WTC11 (cell line): ENCODE measurements around the gene TAF6. TPM values are rescaled to one million over a fixed set of nuclear protein-coding genes. Genes with fewer than 3 reads are reported as not detected.

ENCODE experiments used
- CREB1 ChIP-seq: sonication (generic); formaldehyde crosslinking; IDR thresholded peaks from 2 replicates; pipeline ENCODE4 v1.8.0; 2023; ENCODE audit warnings: mild to moderate bottlenecking, missing genetic modification reagents
- GRHL2 ChIP-seq: fragments of 250-450 bp; sonication (Bioruptor Pico); IDR thresholded peaks from 2 replicates; pipeline ENCODE4 v1.8.0; 2022; ENCODE audit warnings: mild to moderate bottlenecking, moderate library complexity; ENCODE audit not compliant: insufficient replicate concordance, severe bottlenecking
- HMGA2 ChIP-seq: fragments of 250-450 bp; sonication (Bioruptor Pico); IDR thresholded peaks from 2 replicates; pipeline ENCODE4 v1.4.0; 2021; ENCODE audit warnings: mild to moderate bottlenecking, moderate library complexity
- JUN ChIP-seq: sonication (generic); formaldehyde crosslinking; IDR thresholded peaks from 2 replicates; pipeline ENCODE4 v1.8.0; 2023; ENCODE audit warnings: mild to moderate bottlenecking, missing genetic modification reagents
- MYBL2 ChIP-seq: sonication (generic); formaldehyde crosslinking; IDR thresholded peaks from 2 replicates; pipeline ENCODE4 v1.8.1; 2023; ENCODE audit warnings: mild to moderate bottlenecking, moderate library complexity, missing genetic modification reagents
- NFATC4 ChIP-seq: fragments of 250-450 bp; sonication (Bioruptor Pico); IDR thresholded peaks from 2 replicates; pipeline ENCODE4 v1.9.0; 2021; ENCODE audit warnings: mild to moderate bottlenecking
- NR1H2 ChIP-seq: sonication (generic); formaldehyde crosslinking; IDR thresholded peaks from 2 replicates; pipeline ENCODE4 v1.9.0; 2021; ENCODE audit warnings: mild to moderate bottlenecking, moderate library complexity, missing genetic modification reagents
- NR3C1 ChIP-seq: sonication (generic); formaldehyde crosslinking; conservative IDR thresholded peaks from 2 replicates; pipeline ENCODE4 v1.8.1; 2023; ENCODE audit warnings: low read depth, mild to moderate bottlenecking, missing genetic modification reagents
- SP1 ChIP-seq: sonication (generic); formaldehyde crosslinking; conservative IDR thresholded peaks from 2 replicates; pipeline ENCODE4 v1.8.1; 2022; ENCODE audit warnings: missing genetic modification reagents
- ZNF138 ChIP-seq: sonication (generic); formaldehyde crosslinking; conservative IDR thresholded peaks from 2 replicates; pipeline ENCODE4 v1.8.1; 2022; ENCODE audit warnings: mild to moderate bottlenecking, moderate library complexity, missing genetic modification reagents
- ZNF219 ChIP-seq: sonication (generic); formaldehyde crosslinking; IDR thresholded peaks from 2 replicates; pipeline ENCODE4 v1.8.0; 2023; ENCODE audit warnings: missing genetic modification reagents, mild to moderate bottlenecking, borderline replicate concordance
- ZNF396 ChIP-seq: fragments of 250-450 bp; sonication (Bioruptor Pico); IDR thresholded peaks from 2 replicates; pipeline ENCODE4 v1.8.0; 2021; ENCODE audit warnings: mild to moderate bottlenecking, moderate library complexity, borderline replicate concordance
- total RNA-seq: library from RNA; stranded (reverse); gene quantifications from 3 replicates; pipeline ENCODE4 v1.2.3, GENCODE V29; 2021
- TF ChIP-seq, protein P1 (sequence below): fragments of 200-600 bp; IDR thresholded peaks from 2 replicates; pipeline ENCODE4 v1.8.0; 2022; ENCODE audit warnings: antibody characterized with exemption
- TF ChIP-seq, protein P2 (sequence below): sonication (generic); formaldehyde crosslinking; IDR thresholded peaks from 2 replicates; pipeline ENCODE4 v1.8.1; 2023; ENCODE audit warnings: mild to moderate bottlenecking, missing genetic modification reagents
- TF ChIP-seq, protein P3 (sequence below): sonication (generic); formaldehyde crosslinking; IDR thresholded peaks from 2 replicates; pipeline ENCODE4 v1.8.0; 2022; ENCODE audit warnings: missing genetic modification reagents
- TF ChIP-seq, protein P4 (sequence below): sonication (generic); formaldehyde crosslinking; IDR thresholded peaks from 2 replicates; pipeline ENCODE4 v1.8.1; 2022; ENCODE audit warnings: low read depth, mild to moderate bottlenecking, moderate library complexity, missing genetic modification reagents, borderline replicate concordance
- TF ChIP-seq, protein P5 (sequence below): sonication (generic); formaldehyde crosslinking; IDR thresholded peaks from 2 replicates; pipeline ENCODE4 v1.8.0; 2022; ENCODE audit warnings: mild to moderate bottlenecking, missing genetic modification reagents
- TF ChIP-seq, protein P6 (sequence below): sonication (generic); formaldehyde crosslinking; IDR thresholded peaks from 2 replicates; pipeline ENCODE4 v1.8.1; 2023; ENCODE audit warnings: mild to moderate bottlenecking, missing genetic modification reagents, moderate library complexity
- TF ChIP-seq, protein P7 (sequence below): fragments of 250-450 bp; sonication (Bioruptor Pico); IDR thresholded peaks from 2 replicates; pipeline ENCODE4 v2.1.2; 2022; ENCODE audit warnings: mild to moderate bottlenecking, moderate library complexity
- TF ChIP-seq, protein P8 (sequence below): fragments of 250-450 bp; sonication (Bioruptor Pico); IDR thresholded peaks from 2 replicates; pipeline ENCODE4 v1.9.0; 2021; ENCODE audit warnings: mild to moderate bottlenecking
- TF ChIP-seq, protein P9 (sequence below): sonication (generic); formaldehyde crosslinking; IDR thresholded peaks from 2 replicates; pipeline ENCODE4 v1.8.0; 2022; ENCODE audit warnings: mild to moderate bottlenecking, missing genetic modification reagents
- TF ChIP-seq, protein P10 (sequence below): fragments of 250-450 bp; sonication (Bioruptor Pico); IDR thresholded peaks from 2 replicates; pipeline ENCODE4 v1.8.0; 2021; ENCODE audit warnings: mild to moderate bottlenecking

The TAF6 gene
- total RNA-seq, 1 experiment from 2014 or later = 121 TPM

DNA sequence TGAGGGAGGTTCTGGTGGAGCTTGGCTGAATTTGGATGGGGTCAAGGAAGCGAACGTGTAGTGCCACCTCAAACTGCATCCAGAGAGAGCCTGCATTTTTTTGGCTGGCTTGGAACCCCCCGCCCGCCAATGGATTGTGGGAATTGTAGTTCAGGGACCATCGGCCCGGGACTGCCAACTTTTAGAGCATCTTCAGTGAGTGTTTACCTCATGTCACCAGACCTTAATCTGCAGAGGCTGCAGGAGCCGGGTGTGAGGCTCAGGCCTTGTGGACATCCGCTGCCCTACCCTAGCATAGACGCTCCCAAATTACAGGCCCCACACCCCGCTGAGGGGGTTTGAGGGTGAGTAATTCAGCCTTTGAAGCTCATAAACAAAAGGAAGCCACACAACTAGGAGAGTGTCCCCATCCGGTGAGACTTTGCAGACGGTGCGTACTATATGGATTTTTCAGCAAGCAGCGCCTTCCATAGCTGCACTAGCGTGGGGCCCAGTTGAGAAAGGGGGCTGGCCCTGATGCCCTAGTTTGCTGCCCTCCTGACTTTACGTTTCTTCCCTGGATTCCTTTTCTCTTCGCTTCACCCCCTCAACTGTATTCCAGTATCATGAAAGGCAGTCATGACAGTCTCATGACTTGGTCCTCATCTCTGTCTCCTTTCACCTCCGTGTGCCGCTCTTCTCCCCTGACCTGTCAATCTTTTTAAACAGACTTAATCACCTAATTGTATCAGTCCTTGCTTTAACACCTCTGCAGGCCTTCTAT, 993 bp upstream of the TAF6 start (continued):
- TF ChIP-seq, protein P1, sequence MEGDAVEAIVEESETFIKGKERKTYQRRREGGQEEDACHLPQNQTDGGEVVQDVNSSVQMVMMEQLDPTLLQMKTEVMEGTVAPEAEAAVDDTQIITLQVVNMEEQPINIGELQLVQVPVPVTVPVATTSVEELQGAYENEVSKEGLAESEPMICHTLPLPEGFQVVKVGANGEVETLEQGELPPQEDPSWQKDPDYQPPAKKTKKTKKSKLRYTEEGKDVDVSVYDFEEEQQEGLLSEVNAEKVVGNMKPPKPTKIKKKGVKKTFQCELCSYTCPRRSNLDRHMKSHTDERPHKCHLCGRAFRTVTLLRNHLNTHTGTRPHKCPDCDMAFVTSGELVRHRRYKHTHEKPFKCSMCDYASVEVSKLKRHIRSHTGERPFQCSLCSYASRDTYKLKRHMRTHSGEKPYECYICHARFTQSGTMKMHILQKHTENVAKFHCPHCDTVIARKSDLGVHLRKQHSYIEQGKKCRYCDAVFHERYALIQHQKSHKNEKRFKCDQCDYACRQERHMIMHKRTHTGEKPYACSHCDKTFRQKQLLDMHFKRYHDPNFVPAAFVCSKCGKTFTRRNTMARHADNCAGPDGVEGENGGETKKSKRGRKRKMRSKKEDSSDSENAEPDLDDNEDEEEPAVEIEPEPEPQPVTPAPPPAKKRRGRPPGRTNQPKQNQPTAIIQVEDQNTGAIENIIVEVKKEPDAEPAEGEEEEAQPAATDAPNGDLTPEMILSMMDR = no peak
- TF ChIP-seq, protein P2, sequence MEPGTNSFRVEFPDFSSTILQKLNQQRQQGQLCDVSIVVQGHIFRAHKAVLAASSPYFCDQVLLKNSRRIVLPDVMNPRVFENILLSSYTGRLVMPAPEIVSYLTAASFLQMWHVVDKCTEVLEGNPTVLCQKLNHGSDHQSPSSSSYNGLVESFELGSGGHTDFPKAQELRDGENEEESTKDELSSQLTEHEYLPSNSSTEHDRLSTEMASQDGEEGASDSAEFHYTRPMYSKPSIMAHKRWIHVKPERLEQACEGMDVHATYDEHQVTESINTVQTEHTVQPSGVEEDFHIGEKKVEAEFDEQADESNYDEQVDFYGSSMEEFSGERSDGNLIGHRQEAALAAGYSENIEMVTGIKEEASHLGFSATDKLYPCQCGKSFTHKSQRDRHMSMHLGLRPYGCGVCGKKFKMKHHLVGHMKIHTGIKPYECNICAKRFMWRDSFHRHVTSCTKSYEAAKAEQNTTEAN (CRISPR knock-in tag) = 0 out of 2 replicates have a peak, but pooled peaks have one; percentile 29
- no peak for TF ChIP-seq NFATC4 (CRISPR knock-in tag)
- TF ChIP-seq ZNF138 (CRISPR knock-in tag) = no peak
- TF ChIP-seq ZNF396 (CRISPR knock-in tag) = no peak
- TF ChIP-seq, protein P3, sequence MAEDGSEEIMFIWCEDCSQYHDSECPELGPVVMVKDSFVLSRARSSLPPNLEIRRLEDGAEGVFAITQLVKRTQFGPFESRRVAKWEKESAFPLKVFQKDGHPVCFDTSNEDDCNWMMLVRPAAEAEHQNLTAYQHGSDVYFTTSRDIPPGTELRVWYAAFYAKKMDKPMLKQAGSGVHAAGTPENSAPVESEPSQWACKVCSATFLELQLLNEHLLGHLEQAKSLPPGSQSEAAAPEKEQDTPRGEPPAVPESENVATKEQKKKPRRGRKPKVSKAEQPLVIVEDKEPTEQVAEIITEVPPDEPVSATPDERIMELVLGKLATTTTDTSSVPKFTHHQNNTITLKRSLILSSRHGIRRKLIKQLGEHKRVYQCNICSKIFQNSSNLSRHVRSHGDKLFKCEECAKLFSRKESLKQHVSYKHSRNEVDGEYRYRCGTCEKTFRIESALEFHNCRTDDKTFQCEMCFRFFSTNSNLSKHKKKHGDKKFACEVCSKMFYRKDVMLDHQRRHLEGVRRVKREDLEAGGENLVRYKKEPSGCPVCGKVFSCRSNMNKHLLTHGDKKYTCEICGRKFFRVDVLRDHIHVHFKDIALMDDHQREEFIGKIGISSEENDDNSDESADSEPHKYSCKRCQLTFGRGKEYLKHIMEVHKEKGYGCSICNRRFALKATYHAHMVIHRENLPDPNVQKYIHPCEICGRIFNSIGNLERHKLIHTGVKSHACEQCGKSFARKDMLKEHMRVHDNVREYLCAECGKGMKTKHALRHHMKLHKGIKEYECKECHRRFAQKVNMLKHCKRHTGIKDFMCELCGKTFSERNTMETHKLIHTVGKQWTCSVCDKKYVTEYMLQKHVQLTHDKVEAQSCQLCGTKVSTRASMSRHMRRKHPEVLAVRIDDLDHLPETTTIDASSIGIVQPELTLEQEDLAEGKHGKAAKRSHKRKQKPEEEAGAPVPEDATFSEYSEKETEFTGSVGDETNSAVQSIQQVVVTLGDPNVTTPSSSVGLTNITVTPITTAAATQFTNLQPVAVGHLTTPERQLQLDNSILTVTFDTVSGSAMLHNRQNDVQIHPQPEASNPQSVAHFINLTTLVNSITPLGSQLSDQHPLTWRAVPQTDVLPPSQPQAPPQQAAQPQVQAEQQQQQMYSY (CRISPR knock-in tag) = no peak
- TF ChIP-seq SP1 (CRISPR knock-in tag) = peak; percentile 67
- no peak for TF ChIP-seq ZNF219 (CRISPR knock-in tag)
- no peak for TF ChIP-seq NR3C1 (CRISPR knock-in tag)
- TF ChIP-seq CREB1 (CRISPR knock-in tag) = no peak
- TF ChIP-seq, protein P4, sequence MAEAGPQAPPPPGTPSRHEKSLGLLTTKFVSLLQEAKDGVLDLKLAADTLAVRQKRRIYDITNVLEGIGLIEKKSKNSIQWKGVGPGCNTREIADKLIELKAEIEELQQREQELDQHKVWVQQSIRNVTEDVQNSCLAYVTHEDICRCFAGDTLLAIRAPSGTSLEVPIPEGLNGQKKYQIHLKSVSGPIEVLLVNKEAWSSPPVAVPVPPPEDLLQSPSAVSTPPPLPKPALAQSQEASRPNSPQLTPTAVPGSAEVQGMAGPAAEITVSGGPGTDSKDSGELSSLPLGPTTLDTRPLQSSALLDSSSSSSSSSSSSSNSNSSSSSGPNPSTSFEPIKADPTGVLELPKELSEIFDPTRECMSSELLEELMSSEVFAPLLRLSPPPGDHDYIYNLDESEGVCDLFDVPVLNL (CRISPR knock-in tag) = no peak
- TF ChIP-seq, protein P5, sequence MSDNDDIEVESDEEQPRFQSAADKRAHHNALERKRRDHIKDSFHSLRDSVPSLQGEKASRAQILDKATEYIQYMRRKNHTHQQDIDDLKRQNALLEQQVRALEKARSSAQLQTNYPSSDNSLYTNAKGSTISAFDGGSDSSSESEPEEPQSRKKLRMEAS (CRISPR knock-in tag) = no peak; the same call in 1 of the 2 replicates
- TF ChIP-seq, protein P6, sequence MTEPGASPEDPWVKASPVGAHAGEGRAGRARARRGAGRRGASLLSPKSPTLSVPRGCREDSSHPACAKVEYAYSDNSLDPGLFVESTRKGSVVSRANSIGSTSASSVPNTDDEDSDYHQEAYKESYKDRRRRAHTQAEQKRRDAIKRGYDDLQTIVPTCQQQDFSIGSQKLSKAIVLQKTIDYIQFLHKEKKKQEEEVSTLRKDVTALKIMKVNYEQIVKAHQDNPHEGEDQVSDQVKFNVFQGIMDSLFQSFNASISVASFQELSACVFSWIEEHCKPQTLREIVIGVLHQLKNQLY (CRISPR knock-in tag) = no peak
- TF ChIP-seq MYBL2 = 0 out of 2 replicates have a peak, but pooled peaks have one; percentile 49
- TF ChIP-seq, protein P7, sequence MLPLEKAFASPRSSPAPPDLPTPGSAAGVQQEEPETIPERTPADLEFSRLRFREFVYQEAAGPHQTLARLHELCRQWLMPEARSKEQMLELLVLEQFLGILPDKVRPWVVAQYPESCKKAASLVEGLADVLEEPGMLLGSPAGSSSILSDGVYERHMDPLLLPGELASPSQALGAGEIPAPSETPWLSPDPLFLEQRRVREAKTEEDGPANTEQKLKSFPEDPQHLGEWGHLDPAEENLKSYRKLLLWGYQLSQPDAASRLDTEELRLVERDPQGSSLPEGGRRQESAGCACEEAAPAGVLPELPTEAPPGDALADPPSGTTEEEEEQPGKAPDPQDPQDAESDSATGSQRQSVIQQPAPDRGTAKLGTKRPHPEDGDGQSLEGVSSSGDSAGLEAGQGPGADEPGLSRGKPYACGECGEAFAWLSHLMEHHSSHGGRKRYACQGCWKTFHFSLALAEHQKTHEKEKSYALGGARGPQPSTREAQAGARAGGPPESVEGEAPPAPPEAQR (CRISPR knock-in tag) = no peak
- no peak for TF ChIP-seq GRHL2 (CRISPR knock-in tag)
- TF ChIP-seq NR1H2 (CRISPR knock-in tag) = no peak
- TF ChIP-seq, protein P8, sequence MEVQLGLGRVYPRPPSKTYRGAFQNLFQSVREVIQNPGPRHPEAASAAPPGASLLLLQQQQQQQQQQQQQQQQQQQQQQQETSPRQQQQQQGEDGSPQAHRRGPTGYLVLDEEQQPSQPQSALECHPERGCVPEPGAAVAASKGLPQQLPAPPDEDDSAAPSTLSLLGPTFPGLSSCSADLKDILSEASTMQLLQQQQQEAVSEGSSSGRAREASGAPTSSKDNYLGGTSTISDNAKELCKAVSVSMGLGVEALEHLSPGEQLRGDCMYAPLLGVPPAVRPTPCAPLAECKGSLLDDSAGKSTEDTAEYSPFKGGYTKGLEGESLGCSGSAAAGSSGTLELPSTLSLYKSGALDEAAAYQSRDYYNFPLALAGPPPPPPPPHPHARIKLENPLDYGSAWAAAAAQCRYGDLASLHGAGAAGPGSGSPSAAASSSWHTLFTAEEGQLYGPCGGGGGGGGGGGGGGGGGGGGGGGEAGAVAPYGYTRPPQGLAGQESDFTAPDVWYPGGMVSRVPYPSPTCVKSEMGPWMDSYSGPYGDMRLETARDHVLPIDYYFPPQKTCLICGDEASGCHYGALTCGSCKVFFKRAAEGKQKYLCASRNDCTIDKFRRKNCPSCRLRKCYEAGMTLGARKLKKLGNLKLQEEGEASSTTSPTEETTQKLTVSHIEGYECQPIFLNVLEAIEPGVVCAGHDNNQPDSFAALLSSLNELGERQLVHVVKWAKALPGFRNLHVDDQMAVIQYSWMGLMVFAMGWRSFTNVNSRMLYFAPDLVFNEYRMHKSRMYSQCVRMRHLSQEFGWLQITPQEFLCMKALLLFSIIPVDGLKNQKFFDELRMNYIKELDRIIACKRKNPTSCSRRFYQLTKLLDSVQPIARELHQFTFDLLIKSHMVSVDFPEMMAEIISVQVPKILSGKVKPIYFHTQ = no peak
- TF ChIP-seq HMGA2 (CRISPR knock-in tag) = no peak
- TF ChIP-seq, protein P9, sequence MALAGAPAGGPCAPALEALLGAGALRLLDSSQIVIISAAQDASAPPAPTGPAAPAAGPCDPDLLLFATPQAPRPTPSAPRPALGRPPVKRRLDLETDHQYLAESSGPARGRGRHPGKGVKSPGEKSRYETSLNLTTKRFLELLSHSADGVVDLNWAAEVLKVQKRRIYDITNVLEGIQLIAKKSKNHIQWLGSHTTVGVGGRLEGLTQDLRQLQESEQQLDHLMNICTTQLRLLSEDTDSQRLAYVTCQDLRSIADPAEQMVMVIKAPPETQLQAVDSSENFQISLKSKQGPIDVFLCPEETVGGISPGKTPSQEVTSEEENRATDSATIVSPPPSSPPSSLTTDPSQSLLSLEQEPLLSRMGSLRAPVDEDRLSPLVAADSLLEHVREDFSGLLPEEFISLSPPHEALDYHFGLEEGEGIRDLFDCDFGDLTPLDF (CRISPR knock-in tag) = no peak
- no peak for TF ChIP-seq JUN (CRISPR knock-in tag)
- TF ChIP-seq, protein P10, sequence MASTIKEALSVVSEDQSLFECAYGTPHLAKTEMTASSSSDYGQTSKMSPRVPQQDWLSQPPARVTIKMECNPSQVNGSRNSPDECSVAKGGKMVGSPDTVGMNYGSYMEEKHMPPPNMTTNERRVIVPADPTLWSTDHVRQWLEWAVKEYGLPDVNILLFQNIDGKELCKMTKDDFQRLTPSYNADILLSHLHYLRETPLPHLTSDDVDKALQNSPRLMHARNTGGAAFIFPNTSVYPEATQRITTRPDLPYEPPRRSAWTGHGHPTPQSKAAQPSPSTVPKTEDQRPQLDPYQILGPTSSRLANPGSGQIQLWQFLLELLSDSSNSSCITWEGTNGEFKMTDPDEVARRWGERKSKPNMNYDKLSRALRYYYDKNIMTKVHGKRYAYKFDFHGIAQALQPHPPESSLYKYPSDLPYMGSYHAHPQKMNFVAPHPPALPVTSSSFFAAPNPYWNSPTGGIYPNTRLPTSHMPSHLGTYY (CRISPR knock-in tag) = no peak
